ENCODE data around the gene KRTAP10-11.
"Not testable (repeated sequence)": the region's sequence is repeated elsewhere in the genome, so short reads cannot be mapped to it uniquely, and the experiment has no call there.

Gene KRTAP10-11, protein sequence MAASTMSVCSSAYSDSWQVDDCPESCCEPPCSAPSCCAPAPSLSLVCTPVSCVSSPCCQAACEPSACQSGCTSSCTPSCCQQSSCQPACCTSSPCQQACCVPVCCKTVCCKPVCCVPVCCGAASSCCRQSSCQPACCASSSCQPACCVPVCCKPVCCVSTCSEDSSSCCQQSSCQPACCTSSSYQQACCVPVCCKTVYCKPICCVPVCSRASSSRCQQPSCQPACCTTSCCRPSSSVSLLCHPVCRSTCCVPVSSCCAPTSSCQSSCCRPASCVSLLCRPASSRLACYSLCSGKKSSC

DNA sequence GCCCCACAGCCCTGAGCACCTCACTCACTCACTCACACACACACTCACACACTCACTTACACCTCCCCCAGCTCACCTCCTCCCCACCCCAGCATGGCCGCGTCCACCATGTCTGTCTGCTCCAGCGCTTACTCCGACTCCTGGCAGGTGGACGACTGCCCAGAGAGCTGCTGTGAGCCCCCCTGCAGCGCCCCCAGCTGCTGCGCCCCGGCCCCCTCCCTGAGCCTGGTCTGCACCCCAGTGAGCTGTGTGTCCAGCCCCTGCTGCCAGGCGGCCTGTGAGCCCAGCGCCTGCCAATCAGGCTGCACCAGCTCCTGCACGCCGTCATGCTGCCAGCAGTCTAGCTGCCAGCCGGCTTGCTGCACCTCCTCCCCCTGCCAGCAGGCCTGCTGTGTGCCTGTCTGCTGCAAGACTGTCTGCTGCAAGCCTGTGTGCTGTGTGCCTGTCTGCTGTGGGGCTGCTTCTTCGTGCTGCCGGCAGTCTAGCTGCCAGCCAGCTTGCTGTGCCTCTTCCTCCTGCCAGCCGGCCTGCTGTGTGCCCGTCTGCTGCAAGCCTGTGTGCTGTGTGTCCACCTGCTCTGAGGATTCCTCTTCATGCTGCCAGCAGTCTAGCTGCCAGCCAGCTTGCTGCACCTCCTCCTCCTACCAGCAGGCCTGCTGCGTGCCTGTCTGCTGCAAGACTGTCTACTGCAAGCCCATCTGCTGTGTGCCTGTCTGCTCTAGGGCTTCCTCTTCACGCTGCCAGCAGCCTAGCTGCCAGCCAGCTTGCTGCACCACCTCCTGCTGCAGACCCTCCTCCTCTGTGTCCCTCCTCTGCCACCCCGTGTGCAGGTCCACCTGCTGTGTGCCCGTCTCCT is at the start of gene KRTAP10-11:
TSS of gene KRTAP10-11 (plus strand) at position 49 of the 856 bp plus-strand sequence. CDS start at position 94, 45 bp downstream.
- DNase-seq, result not testable (repeated sequence)

DNA sequence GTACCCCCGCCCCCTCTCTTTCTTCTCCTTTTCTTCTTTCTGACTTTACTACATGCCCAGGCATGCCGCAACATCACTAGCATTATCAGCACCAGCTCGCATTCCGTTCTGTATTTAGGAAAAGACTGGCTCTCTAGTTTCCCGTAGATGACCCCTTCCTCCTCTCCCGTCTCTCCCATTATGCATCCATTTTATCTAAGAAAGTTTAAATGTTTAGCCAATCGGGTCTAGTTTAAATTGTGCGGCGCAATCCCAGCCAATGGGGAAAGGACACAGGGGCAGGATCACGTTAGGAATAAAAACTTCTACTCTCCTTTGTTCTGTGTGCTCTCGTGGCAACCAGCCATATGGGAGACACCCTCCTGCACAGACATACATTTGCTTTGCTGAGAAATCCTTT is 48.2 kb upstream of the KRTAP10-11 start:
- DNase-seq, result no peak

- DNase-seq, result no peak
Measured at GRCh38 chr21:44599264-44600029, 46.8 kb upstream of the KRTAP10-11 start.

DNA sequence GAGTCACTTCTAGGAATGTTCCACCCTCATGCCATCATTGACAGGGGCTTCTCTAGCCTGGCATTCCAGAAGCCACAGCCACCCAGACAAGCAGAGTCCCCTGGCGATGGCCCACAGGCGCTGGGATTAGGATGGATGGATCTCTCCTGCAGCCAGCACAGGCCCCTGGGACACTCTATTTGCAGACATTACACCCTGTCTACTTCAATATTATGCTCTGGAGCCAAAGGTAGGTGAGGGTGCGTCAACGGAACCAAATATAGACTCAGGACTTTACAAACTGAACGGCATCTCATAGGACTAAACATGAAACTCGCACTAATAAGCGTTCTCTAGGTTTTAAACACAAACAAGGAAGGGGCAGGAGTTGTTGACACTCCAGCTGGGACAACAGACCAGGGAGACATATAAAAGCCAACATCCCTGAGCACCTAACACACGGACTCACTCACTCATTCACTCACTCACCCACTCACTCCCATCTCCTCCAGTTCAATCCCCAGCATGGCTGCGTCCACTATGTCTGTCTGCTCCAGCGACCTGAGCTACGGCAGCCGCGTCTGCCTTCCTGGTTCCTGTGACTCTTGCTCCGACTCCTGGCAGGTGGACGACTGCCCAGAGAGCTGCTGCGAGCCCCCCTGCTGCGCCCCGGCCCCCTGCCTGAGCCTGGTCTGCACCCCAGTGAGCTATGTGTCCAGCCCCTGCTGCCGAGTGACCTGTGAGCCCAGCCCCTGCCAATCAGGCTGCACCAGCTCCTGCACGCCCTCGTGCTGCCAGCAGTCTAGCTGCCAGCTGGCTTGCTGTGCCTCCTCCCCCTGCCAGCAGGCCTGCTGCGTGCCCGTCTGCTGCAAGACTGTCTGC is 45.9 kb upstream of the KRTAP10-11 start, which contains the start of gene KRTAP10-7:
TSS of gene KRTAP10-7 (plus strand) at position 480 of the 861 bp plus-strand sequence. CDS start at position 505, 25 bp downstream.
- DNase-seq, result not testable (repeated sequence)

GRCh38 chr21:44601091-44601490 is 45.1 kb upstream of the KRTAP10-11 start:
- not testable (repeated sequence) for DNase-seq

DNA sequence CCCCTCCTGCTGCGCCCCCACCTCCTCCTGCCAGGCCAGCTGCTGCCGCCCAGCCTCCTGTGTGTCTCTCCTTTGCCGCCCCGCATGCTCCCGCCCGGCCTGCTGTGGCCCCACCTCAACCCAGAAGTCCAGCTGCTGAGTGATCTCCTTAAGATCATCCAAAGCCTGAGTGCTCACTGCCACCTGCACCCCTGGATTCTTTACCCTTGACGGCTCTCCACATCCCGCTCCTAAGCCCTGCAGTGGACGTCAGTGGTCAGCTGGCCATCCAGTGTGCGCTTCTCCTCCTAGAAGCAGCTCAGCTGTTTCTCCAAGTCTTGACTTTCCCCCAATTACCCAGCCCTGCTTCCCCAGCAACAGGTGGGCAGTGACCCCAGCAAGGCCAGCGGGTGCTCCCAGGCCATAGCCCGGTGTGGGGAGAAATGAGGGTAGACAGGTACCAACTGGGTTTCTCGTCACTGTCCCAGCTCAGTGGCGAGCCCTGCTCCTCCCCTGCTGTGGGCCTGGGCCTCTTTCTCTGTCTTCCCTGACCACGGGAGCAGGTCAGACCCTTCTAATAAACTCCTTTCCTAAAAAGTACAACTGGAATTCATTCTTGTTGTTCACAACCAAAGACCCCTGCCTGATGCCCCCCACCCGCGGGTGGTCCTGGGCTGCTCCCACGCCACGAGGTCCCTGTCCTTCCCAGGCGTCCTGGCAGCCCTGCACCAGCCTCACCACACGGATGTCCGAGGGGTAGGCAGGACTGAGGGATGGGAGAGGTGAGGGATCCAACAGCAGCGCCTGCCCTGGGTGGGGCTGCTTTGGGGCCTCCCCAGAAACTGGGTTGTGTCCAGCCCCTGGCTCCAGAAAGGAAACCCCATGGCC is 44.4 kb upstream of the KRTAP10-11 start:
- no peak for DNase-seq

GRCh38 chr21:44602463-44602850 is 43.8 kb upstream of the KRTAP10-11 start:
- no peak for DNase-seq

- no peak for DNase-seq
Measured at GRCh38 chr21:44603109-44603875, 42.9 kb upstream of the KRTAP10-11 start.

DNA sequence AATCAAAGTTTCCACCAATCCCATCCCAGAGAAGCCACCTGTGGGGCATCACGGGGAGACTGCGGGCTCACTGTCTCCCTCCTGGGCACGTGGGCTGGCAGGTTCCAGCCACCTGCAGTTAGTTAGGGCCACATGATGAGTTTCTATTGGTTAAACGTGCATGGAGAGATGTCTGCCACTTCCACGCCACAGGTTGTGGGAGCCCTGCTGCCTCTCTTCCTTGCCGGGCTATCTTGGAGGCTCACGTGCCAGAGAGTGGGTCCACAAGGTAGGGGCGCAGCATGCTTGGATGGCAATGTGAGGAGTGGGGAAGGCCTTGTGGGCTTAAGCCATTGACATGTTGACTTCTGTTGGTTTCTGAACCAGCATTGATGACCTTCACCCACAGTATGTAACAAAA is 42.3 kb upstream of the KRTAP10-11 start:
- no peak for DNase-seq

GRCh38 chr21:44606495-44606894 is 39.7 kb upstream of the KRTAP10-11 start:
- no peak for DNase-seq

DNA sequence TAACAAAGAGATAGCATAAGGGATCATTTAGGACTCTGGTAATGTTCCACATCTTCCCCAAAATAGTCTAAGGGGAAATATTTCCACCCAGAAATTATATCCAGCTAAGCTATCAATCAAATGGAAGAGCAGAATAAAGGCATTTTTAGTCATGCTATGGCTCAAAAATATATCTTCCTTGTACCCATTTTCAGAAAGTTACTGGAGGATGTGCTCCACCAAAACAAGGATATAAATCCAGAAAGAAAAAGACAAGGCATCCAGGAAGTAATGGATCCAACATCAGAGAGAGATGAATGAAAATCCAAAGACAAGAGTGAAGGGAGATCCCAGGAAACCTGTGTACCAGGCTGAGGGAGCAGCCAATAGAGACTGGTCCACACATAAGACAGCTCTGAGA is 37.0 kb upstream of the KRTAP10-11 start:
- DNase-seq, result no peak

- DNase-seq, result not testable (repeated sequence)
Measured at GRCh38 chr21:44610157-44610843, 35.9 kb upstream of the KRTAP10-11 start.

DNA sequence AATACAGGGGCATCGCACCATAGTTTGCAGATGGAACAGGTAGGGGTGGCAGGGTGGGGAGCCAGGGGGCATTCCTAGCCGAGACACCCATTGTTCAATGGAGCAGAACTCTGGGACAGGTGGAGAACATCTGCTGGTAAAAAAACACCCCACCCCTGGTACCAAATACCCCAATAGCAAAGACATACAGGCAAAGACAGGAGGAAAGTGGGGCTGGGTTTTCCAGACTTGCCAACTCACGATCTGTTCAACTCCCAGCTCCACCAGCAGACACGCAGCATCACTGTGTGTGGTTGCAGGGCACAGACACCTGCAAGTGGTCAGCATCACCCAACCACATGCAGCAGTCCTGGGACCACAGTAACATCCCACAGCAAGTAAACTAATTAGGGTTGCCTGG is 34.7 kb upstream of the KRTAP10-11 start:
- DNase-seq, result no peak

DNA sequence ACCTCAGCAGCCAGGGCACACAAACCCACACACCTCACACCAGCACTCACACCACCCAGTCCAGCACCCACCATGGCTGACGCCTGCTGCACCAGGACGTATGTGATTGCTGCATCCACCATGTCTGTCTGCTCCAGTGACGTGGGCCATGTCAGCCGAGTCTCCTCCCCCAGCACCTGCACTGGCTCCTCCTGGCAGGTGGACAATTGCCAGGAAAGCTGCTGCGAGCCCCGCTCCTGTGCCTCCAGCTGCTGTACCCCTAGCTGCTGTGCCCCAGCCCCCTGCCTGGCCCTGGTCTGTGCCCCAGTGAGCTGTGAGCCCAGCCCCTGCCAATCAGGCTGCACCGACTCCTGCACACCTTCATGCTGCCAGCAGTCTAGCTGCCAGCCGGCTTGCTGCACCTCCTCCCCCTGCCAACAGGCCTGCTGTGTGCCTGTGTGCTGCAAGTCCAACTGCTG is 34.2 kb upstream of the KRTAP10-11 start, which contains the start of gene KRTAP10-8:
TSS of gene KRTAP10-8 (plus strand) at position 51 of the 458 bp plus-strand sequence. CDS start at position 73, 22 bp downstream.
- DNase-seq, result no peak

DNA sequence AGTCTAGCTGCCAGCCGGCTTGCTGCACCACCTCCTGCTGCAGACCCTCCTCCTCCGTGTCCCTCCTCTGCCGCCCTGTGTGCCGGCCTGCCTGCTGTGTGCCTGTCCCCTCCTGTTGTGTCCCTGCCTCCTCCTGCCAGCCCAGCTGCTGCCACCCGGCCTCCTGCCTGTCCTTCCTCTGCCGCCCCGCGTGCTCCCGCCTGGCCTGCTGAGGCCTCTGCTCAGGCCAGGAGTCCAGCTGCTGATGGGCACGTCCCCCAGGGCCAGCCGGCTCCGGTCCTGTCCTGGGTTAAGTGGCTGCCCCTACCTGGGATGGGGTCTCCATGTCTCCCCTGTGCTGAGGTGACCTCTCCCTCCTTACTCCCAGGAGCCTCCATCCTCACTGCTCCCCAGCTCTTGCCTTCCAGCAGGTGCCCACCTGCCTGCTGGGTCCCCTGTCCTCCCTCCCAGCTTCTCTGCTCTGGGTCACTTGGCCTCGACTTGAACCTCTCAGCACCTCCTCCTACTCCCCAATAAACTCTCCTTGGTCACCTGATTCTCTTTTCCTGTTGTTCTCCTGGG is 33.5 kb upstream of the KRTAP10-11 start:
- DNase-seq, result no peak

DNA sequence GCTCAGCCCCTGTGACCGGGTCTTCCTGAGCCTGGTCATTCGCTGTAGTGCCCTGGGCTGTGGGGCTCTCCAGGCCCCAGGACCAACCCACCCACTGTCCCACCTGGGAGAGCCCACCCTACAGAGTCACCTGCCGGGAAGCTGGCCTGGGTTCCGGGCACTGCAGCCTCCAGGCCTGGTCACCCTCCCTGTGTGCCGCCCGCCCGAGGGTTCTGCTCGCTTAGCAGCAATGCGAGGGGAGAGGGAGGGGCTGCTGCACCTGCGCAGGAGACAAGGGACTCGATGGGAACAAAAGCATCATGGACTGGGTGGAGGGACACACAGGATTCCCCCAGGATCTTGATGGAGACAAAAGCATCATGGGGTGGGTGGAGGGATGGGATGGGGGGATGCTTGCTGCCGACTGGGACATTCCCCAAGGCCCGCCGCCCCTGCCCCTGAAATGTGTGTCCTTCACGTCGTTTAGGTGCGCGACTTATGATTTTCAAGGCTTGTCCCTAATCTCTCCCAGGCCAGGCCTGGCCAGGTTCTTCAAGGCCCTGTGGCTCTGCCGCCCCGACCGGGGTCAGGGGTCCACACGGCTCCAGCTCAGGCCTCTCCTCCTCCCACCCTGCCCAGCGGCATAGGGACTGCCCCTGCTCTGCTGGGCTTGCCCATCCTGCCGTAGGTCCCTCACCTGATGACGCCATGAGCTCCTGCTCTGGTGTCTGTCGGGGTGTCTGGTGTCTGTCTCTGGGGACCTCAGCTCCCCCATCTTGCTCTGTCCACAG is 32.6 kb upstream of the KRTAP10-11 start:
- no peak for DNase-seq

GRCh38 chr21:44614161-44614631 is 32.0 kb upstream of the KRTAP10-11 start:
- no peak for DNase-seq

GRCh38 chr21:44614961-44615391 is 31.2 kb upstream of the KRTAP10-11 start:
- DNase-seq, result no peak

All from NCI-H774 (cell line).